Medulla oblongata (tissue), 1 donor: Measurements from ENCODE around the gene SOX30.
"Not testable (repeated sequence)": the region's sequence is repeated elsewhere in the genome, so short reads cannot be mapped to it uniquely, and the experiment has no call there.

Source experiments
- DNase-seq: peaks from one replicate; pipeline ENCODE4 v3.0.0-alpha.2; 2015; ENCODE audit errors: extremely low spot score

Gene SOX30

GRCh38 chr5:157652377-157652692, at the start of gene SOX30:
SOX30 (minus strand) TSS chr5:157652438; CDS start chr5:157652078, 360 bp downstream.
- no peak for DNase-seq

GRCh38 chr5:157698674-157699073, 46.4 kb upstream of the SOX30 start:
- DNase-seq, result not testable (repeated sequence)

- not testable (repeated sequence) for DNase-seq
Measured at GRCh38 chr5:157696154-157696553, 43.9 kb upstream of the SOX30 start.

GRCh38 chr5:157693816-157694215, 41.6 kb upstream of the SOX30 start:
- DNase-seq, result not testable (repeated sequence)

- DNase-seq, result no peak
Measured at GRCh38 chr5:157690690-157691433, 38.6 kb upstream of the SOX30 start.

GRCh38 chr5:157689942-157690689, 37.9 kb upstream of the SOX30 start:
- DNase-seq, result no peak

GRCh38 chr5:157687198-157687554, 34.9 kb upstream of the SOX30 start:
- no peak for DNase-seq

GRCh38 chr5:157686276-157687197, 34.3 kb upstream of the SOX30 start:
- not testable (repeated sequence) for DNase-seq

- DNase-seq, result no peak
Measured at GRCh38 chr5:157682257-157682656, 30.0 kb upstream of the SOX30 start.

GRCh38 chr5:157681048-157681447, 28.8 kb upstream of the SOX30 start:
- no peak for DNase-seq

GRCh38 chr5:157680239-157680638, 28.0 kb upstream of the SOX30 start:
- DNase-seq, result no peak

- DNase-seq, result no peak
Measured at GRCh38 chr5:157679801-157680200, 27.6 kb upstream of the SOX30 start.

- no peak for DNase-seq
Measured at GRCh38 chr5:157677931-157678330, 25.7 kb upstream of the SOX30 start.

- DNase-seq, result not testable (repeated sequence)
Measured at GRCh38 chr5:157674351-157674750, 22.1 kb upstream of the SOX30 start.

- DNase-seq, result no peak
Measured at GRCh38 chr5:157672976-157673375, 20.7 kb upstream of the SOX30 start.

GRCh38 chr5:157671592-157672330, 19.5 kb upstream of the SOX30 start:
- DNase-seq, result no peak

- DNase-seq, result no peak
Measured at GRCh38 chr5:157670662-157671591, 18.7 kb upstream of the SOX30 start, which contains the start of gene C5orf52. C5orf52 (plus strand) TSS chr5:157671533; CDS start chr5:157671615, 82 bp downstream.

- DNase-seq, result no peak
Measured at GRCh38 chr5:157669701-157670097, 17.5 kb upstream of the SOX30 start.

- no peak for DNase-seq
Measured at GRCh38 chr5:157668356-157668755, 16.1 kb upstream of the SOX30 start.

GRCh38 chr5:157665467-157666070, 13.3 kb upstream of the SOX30 start:
- no peak for DNase-seq
